ENCODE measurements around the gene NACC1.
"Not testable (repeated sequence)": the region's sequence is repeated elsewhere in the genome, so short reads cannot be mapped to it uniquely, and the experiment has no call there.

NACC1 gene

DNA sequence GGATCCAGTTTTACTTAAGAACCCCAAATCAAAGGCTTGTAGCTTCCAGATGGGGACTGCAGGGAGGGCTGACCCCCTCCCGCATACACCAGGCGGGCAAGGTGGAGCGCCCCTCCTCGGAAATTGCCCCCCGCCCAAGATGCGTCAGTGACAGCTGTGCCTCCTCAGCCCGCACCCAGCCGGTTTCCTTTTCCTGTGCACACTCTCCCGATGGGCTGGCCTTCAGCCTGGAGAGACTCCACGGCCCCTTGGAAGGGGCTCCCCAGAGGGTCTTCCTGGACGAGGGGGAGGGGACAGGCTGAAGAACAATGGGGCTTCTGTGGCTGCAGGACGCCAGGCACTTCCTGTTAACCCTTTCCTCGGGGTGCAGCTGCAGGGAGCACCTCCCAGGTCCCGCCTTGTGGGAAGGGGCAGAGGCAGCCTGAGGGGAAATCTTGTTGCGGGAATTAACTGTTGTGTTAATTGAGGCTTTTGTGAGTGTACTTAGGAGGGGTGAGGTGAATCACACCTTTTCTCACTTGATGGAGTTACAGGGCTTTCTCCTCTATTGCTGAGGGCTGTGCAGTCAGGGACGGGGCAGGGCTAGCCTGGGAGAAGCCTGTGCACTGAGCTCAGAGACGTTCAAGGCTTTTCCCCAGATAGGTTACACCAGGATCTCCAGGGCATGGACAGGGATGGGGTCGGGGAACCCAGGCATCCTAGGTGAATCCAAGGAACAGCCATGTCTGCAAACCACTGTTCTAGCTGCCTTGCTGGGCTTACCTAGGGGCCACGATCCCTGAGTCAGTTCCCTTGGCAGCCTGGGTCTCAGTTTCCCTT is 46.5 kb downstream of the NACC1 start:
- no peak for DNase-seq (ENCODE audit: low read depth)

DNA sequence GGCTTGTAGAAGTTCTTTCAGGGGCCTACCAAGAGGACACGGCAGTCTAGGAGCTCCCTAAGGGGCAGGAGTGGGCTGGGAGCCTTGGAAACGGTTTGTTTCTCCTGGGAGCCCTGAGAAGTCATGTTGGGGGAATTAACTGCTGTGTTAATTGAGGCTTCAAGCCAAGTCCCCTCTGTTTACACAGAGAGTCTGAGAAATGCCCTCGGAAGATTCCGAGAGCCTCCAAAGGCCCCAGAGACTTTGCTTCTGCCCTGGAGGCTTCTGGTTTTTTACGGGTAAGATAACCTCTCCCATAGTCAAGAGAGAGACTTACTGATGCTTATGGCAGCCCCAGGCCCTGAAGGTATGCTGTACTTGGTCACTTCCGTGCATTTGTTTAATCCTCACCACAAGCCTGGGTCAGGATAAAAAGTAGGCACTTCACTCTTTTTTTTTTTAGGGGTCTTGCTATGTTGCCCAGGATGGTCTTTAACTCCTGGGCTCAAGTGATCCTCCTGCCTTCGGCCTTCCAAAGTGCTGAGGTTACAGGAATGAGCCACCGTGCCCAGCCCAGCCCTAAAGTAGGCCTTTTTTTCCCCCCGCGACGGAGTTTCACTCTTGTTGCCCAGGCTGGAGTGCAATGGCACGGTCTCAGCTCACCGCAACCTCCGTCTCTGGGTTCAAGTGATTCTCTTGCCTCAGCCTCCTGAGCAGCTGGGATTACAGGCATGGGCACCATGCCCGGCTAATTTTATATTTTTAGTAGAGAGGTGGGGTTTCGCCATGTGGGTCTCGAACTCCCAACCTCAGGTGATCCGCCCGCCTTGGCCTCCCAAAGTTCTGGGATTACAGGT is 47.3 kb downstream of the NACC1 start:
- no peak for DNase-seq (ENCODE audit: low read depth)

DNA sequence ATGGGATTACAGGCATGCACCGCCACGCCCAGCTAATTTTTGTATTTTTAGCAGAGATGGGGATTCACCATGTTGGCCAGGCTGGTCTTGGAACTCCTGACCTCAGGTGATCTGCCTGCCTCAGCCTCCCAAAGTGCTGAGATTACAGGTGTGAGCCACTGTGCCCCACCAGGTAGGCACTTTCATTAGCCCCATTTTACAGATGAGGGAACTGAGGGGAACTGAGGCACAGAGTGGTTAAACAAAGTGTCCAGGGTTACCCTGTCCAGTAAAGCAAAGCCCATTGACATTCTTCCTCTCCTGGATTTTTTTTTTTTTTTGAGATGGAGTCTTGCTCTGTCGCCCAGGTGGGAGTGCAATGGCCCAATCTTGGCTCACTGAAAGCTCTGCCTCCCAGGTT is 48.1 kb downstream of the NACC1 start:
- not testable (repeated sequence) for DNase-seq (ENCODE audit: low read depth)

DNA sequence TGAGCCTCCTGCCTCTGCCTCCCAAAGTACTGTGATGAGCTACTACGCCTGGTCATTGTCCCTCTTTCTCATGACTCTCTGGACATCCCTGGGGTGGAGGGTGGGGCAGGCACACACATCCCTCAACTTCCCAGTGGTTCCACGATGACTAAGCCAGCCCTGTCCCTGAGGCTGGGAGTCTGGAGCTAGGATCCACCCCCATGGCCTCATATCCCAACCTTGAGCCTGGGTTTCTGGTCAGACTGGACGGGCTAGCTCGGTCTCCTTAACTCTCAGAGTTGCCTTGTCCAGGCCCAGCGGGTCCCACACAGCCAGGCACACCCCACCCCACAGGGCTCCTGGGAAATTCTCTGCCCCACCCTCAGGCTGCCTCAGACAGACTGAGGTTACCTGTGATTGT is 51.7 kb downstream of the NACC1 start:
- no peak for DNase-seq (ENCODE audit: low read depth)

DNA sequence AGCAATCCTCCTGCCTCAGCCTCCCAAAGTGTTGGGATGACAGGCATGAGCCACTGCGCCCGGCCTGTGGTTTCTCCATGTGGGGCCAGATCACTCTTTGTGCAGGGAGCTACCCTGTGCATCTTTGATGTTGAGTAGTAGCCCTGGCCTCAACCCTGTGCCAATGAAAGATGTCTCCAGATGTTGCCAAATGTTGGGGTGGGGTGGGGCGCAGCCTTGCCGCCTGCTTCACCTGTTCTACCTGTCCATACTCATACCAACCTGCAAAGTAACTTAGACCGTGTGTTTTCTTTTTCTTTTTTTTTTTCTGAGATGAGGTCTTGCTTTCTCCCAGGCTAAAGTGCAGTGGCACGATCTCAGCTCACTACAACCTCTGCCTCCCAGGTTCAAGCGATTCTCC is 53.1 kb downstream of the NACC1 start:
- DNase-seq (ENCODE audit: low read depth), result no peak

DNA sequence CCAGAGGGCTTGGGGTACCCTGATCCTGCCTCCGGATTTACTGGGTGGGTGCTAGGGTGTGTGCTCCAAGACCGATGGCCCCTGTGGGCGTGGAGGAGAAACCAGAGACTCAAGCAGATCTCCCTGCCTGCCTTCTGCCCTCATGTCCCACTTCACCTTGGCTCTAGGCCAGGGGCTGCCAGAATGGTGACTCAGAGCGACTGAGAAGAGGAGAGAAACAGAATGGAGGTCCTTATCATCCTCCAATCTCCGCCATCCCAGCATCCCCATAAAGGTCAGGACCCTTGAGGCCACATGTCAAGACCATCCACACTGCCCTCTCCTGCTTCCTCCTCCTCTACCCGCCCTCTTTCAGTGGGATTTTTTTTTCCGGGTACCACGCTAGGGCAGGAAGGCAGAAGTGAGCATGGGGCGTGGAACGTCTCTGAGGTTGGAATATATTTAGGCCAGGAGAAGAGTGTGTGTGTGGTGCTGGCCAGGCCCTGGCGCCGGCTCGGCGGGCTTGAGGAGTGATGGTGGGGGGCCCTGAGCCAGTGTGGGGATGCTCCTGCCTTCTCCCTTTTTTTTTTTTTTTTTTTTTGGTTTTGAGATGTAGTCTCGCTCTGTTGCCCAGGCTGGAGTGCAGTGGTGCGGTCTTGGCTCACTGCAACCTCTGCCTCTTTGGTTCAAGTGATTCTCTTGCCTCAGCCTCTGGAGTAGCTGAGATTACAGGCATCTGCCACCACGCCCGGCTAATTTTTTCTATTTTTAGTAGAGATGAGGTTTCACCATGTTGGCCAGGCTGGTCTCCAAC is 54.5 kb downstream of the NACC1 start:
- peak; percentile 74 for DNase-seq (ENCODE audit: low read depth)

DNA sequence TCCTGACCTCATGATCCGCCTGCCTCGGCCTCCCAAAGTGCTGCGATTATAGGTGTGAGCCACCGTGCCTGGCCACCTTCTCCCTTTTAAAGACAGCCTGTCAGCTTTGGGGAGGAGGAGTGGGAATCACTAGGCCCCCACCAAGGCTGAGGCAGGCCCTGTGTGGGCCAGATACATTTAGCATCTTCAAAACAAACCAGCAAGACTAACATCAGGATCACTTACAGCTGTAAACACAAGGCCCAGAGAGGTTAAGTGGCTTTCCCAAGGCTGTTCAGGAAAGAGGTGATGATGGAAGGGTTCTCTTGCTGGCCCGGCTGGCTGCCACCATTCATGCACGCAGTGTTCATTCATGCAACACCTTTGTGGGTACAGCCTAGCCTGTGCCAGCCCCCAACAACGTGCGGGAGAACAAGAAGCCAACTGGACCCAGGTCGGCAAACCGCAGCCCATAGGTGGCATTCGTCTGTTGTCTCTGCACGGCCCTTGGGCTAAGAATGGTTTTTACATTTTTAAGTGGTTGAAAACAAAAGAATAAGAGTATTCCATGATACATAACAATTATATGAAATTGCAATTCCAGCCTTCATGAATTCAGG is 55.2 kb downstream of the NACC1 start:
- no peak for DNase-seq (ENCODE audit: low read depth)

DNA sequence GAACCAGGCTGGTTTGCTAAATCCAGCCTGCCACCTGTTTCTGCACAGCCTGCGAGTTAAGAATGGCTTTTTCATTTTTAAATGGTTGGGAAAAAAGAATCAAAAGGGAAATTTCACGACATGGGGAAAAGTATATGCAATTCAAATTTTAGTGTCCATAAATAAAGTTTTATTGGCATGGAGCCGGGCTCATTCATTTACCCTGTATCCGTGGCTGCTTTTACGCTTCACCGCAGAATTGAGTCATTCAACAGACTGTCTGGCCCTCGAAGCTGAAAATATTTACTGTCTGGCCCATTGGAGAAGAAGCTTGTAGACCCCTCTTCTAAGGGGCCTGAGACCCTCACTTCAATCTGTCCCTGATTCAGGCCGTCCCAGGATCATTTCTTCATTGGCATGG is 58.3 kb downstream of the NACC1 start:
- DNase-seq (ENCODE audit: low read depth), result no peak

DNA sequence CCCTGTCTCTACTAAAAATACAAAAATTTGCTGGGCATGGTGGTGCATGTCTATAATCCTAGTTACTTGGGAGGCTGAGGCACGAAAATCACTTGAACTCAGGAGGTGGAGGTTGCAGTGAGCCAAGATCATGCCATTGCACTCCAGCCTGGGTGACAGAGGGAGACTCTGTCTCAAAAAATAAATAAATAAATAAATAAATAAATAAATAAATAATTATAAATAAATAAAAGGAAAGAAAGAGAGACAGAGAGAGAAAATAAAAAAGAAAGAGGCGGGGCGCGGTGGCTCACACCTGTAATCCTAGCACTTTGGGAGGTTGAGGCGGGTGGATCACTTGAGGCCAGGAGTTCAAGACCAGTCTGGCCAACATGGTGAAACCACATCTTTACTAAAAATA is 59.5 kb downstream of the NACC1 start:
- not testable (repeated sequence) for DNase-seq (ENCODE audit: low read depth)

DNA sequence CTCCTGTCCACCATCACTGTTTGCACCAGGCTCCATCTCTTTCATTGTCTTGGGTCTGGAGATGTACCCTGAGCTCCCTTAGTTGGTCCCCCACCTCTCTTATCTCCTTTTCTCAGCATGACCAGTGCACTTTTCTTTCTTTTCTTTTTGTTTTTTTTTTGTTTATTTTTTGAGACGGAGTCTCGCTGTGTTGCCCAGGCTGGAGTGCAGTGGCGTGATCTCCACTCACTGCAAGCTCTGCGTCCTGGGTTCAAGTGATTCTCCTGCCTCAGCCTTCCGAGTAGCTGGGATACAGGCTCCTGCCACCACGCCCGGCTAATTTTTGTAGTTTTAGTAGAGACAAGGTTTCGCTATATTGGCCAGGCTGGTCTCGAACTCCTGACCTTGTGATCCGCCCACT is 60.2 kb downstream of the NACC1 start:
- not testable (repeated sequence) for DNase-seq (ENCODE audit: low read depth)

DNA sequence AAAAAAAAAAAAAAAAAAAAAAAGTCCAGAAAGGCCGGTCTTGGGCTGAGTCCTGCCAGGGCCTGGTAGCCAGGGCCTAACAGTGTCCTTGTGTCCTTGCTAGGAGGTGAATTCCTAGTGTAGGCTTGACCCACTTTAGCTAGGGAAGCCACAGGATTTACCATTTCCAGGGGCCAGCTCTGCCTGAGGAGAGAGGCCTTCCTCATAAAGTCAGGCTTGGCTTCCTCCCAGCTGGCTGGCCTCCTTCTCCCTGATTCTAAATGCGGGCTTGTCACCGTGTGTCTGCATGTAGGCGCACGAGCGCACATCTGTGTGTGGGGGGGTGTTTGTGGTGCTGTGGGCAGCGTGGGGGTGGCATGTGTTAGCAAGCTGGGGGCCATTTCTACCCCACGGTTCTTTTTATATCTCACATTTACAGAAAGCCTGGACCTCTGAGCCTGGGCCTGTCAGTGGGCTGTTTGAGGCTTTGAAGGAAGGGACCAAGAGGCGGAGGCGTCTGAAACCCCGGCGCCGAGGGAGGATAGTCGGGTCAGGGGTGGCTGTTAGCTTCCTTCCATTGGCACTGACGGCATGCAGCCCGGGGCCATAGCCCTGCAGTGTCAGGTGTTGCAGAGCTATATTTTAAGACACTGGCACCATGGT is 63.8 kb downstream of the NACC1 start:
- DNase-seq (ENCODE audit: low read depth), result no peak

DNA sequence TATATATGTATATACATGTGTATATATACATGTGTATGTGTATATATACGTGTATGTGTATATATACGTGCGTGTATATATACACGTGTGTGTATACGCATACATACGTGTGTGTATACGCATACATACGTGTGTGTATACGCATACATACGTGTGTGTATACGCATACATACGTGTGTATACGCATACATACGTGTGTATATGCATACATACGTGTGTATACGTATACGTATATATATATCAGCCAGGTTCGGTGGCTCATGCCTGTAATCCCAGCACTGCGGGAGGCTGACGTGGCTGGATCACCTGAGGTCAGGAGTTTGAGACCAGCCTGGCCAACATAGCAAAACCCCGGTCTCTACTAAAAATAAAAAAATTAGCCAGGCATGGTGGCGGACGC is 66.9 kb downstream of the NACC1 start:
- DNase-seq (ENCODE audit: low read depth), result not testable (repeated sequence)

DNA sequence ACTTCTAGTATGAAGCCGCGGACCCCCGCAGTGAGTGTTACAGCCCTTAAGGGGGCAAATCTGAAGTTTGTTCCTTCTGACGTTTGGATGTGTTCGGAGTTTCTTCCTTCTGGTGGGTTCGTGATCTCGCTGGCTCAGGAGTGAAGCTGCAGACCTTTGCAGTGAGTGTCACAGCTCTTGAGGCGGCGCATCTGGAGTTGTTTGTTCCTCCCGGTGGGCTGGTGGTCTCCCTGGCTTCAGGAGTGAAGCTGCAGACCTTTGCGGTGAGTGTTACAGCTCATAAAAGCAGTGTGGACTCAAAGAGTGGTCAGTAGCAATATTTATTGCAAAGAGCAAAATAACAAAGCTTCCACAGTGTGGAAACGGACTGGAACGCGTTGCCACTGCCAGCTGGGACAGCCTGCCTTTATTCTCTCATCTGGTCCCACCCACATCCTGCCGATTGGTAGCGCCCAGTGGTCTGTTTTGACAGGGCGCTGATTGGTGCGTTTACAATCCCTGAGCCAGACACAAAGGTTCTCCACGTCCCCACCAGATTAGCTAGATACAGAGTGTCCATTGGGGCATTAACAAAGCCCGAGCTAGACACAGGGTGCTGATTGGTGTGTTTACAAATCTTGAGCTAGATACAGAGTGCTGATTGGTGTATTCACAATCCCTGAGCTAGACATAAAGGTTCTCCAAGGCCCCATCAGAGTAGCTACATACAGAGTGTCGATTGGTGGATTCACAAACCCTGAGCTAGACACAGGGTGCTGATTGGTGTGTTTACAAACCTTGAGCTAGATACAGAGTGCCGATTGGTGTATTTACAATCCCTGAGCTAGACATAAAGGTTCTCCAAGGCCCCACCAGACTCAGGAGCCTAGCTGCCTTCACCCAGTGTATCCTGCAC is 67.9 kb downstream of the NACC1 start:
- not testable (repeated sequence) for DNase-seq (ENCODE audit: low read depth)

DNA sequence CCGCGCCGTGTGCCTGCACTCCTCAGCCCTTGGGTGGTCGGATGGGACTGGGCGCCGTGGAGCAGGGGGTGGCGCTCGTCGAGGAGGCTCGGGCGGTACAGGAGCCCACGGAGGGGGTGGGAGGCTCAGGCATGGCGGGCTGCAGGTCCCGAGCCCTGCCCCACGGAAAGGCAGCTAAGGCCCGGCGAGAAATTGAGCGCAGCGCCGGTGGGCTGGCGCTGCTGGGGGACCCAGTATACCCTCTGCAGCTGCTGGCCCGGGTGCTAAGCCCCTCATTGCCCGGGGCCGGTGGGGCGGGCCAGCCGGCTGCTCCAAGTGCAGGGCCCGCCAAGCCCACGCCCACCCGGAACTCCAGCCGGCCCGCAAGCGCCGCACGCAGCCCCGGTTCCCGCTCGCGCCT is 68.6 kb downstream of the NACC1 start:
- not testable (repeated sequence) for DNase-seq (ENCODE audit: low read depth)

DNA sequence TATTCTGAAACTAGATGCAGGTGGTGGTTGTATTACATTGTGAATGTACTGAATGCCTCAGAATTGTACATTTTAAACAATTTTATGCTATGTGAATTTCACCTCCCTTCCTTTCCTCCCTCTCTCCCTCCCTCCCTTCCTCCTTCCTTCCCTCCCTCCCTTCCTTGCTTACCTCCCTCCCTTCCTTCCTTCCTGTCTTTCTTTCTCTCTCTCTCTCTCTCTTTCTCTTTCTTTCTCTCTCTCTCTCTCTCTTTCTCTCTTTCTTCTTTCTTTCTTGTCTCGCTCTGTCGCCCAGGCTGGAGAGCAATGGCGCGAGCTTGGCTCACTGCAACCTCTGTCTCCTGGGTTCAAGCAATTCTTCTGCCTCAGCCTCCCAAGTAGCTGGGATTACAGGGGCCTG is 69.4 kb downstream of the NACC1 start:
- no peak for DNase-seq (ENCODE audit: low read depth)

DNA sequence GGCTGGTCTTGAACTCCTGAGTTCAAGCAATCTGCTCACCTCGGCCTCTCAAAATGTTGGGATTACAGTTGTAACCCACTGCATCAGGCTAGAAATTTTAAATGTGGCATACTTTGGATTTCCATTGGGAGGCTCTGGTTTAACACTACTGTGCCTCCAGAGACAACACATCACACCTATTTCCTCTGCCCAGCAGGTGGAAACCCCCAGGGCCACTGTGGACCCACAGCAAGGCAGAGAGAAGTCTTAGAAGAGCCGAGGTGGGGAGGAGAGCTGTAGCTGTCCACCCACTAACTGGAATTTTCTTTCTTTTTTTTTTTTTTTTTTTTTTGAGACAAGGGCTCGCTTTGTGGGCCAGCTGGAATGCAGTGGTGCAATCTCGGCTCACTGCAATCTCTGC is 71.5 kb downstream of the NACC1 start:
- no peak for DNase-seq (ENCODE audit: low read depth)
